K562 (cell line): ENCODE results near the gene PRKCB.

Source experiments
- ADNP ChIP-seq: fragments of 200-800 bp; sonication (Bioruptor generic); IDR thresholded peaks from 2 replicates; pipeline ENCODE4 v1.6.1; 2016; ENCODE audit warnings: missing genetic modification characterization, missing compliant biosample characterization
- LEF1 ChIP-seq: fragments of 450-650 bp; IDR thresholded peaks from 2 replicates; pipeline ENCODE4 v1.6.1; 2016; ENCODE audit warnings: mild to moderate bottlenecking
- NR1H2 ChIP-seq: sonication (generic); formaldehyde crosslinking; IDR thresholded peaks from 2 replicates; pipeline ENCODE4 v1.4.0; 2020; ENCODE audit warnings: mild to moderate bottlenecking, missing genetic modification reagents
- PRPF4 ChIP-seq: fragments of 200-400 bp; formaldehyde crosslinking; IDR thresholded peaks from one replicate; pipeline ENCODE4 v1.6.1; 2017; ENCODE audit warnings: low read length, low read depth, mild to moderate bottlenecking; ENCODE audit not compliant: insufficient read depth, poor library complexity, severe bottlenecking
- USF1 ChIP-seq: sonication (generic); formaldehyde crosslinking; IDR thresholded peaks from 2 replicates; pipeline ENCODE4 v1.9.0; 2022; ENCODE audit warnings: mild to moderate bottlenecking, missing genetic modification reagents
- ZNF143 ChIP-seq: sonication (generic); formaldehyde crosslinking; IDR thresholded peaks from 2 replicates; pipeline ENCODE4 v1.9.0; 2022; ENCODE audit warnings: mild to moderate bottlenecking, missing genetic modification reagents

GRCh38 chr16:23803591-23804123, 32.1 kb upstream of the PRKCB start:
- TF ChIP-seq NR1H2 (CRISPR knock-in tag) (no peak), LEF1 (no peak), USF1 (CRISPR knock-in tag) (no peak; the same call in 1 of the 2 replicates), PRPF4 (no peak), ZNF143 (CRISPR knock-in tag) (no peak), ADNP (tag) (no peak)
